Activated T-cell treated with anti-CD3 and anti-CD28 coated beads, Interleukin-2, amount 50 U/mL, for 48 hours (primary cell): Measurements from ENCODE around the gene MAGEB17.

Experiments
- DNase-seq, 2 experiments: peaks; one replicate each; pipeline ENCODE4 v3.0.0-alpha.2; 2020

MAGEB17 gene

GRCh38 chrX:16212024-16212423 is 44.7 kb downstream of the MAGEB17 start:
- no peak for DNase-seq

DNA sequence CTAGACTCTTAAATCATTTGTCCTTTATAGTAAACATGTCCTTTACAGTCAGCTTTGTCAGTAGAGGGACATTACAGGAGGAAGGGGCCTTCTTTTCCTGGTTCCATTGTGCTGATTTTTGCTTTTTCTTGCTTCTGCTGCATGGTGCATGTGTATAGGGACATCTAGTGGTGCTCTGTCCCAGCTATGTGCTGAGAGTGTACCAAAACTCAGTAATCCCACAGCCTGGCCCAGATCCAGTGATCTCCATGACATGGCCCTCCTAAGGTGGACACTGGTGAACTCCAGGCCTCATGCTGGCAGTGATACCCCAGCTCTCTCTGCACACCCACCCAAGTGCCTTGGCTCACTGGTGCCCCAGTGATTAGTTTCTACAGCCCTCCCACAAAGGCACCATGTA is 45.2 kb downstream of the MAGEB17 start:
- DNase-seq = no peak

GRCh38 chrX:16213961-16214360 is 46.7 kb downstream of the MAGEB17 start:
- DNase-seq = no peak

- DNase-seq = no peak
These were observed 48.4 kb downstream of the MAGEB17 start for GRCh38 chrX:16215660-16216059.
